ENCODE measurements around the gene APP.

APP gene

GRCh38 chr21:25857308-25858074, 313.1 kb downstream of the APP start:
- no peak for DNase-seq

GRCh38 chr21:25855576-25855975, 315.0 kb downstream of the APP start:
- DNase-seq = no peak

GRCh38 chr21:25850126-25850842, 320.3 kb downstream of the APP start:
- DNase-seq = no peak

GRCh38 chr21:25848309-25848708, 322.3 kb downstream of the APP start:
- DNase-seq = no peak

- DNase-seq = peak in 1 of 5 donors; percentile 49
Observed at GRCh38 chr21:25845729-25846256, 324.8 kb downstream of the APP start.

- no peak for DNase-seq
Observed at GRCh38 chr21:25842925-25843324, 327.6 kb downstream of the APP start.

GRCh38 chr21:25838809-25839208, 331.8 kb downstream of the APP start:
- DNase-seq = no peak

- DNase-seq = no peak
Observed at GRCh38 chr21:25837533-25838265, 332.9 kb downstream of the APP start.

GRCh38 chr21:25836396-25836795, 334.2 kb downstream of the APP start:
- DNase-seq = no peak

- DNase-seq = no peak
Observed at GRCh38 chr21:25834381-25834780, 336.2 kb downstream of the APP start.

- peak in 1 of 5 donors; percentile 14 for DNase-seq
Observed at GRCh38 chr21:25831300-25831960, 339.1 kb downstream of the APP start.

All from T-helper 1 cell (primary cell).